Bladder microvascular endothelial cell (primary cell): ENCODE measurements around the gene NIPSNAP3A. TPM values are rescaled to one million over a fixed set of nuclear protein-coding genes. Genes with fewer than 3 reads are reported as not detected.

Experiments
- total RNA-seq: library from RNA; depleted of rRNA; stranded (reverse); fragments of >200 nt; gene quantifications from 2 replicates; pipeline ENCODE4 v1.2.3, GENCODE V29; 2014

The NIPSNAP3A gene
- total RNA-seq: 31.8 and 38.4 TPM in 2 replicates

GRCh38 chr9:104747565-104748358, at the start of gene NIPSNAP3A:
TSS of gene NIPSNAP3A (plus strand) at chr9:104747683. CDS start at chr9:104747793, 110 bp downstream.

Other genes with a start within 250 kb of the NIPSNAP3A start
- gene OR13F1, start 243.4 kb upstream of the NIPSNAP3A start, total RNA-seq: not detected in 2 replicates
- gene OR13C4, start 220.5 kb upstream of the NIPSNAP3A start, total RNA-seq: 0.16 TPM in 1 of 2 replicates, not detected in the other
- gene OR13C3, start 210.8 kb upstream of the NIPSNAP3A start, total RNA-seq: not detected in 2 replicates
- gene OR13C8, start 178.5 kb upstream of the NIPSNAP3A start, total RNA-seq: not detected in 2 replicates
- gene OR13C5, start 148.3 kb upstream of the NIPSNAP3A start, total RNA-seq: not detected in 2 replicates
- not detected in 2 replicates for gene OR13C2, start 142.1 kb upstream of the NIPSNAP3A start, total RNA-seq
- not detected in 2 replicates for gene OR13C9, start 129.5 kb upstream of the NIPSNAP3A start, total RNA-seq
- not detected in 2 replicates for gene OR13D1, start 53.2 kb upstream of the NIPSNAP3A start, total RNA-seq
- gene NIPSNAP3B, start 16.4 kb downstream of the NIPSNAP3A start, total RNA-seq: 0.57 and 1.9 TPM in 2 replicates
- 16.8 and 27.4 TPM in 2 replicates for gene ABCA1, start 180.5 kb downstream of the NIPSNAP3A start, total RNA-seq